SKM-1 (cell line): ENCODE measurements around the gene USP20.
A peak's percentile ranks its signal among the peaks of the same experiment; 100 is the strongest.
"Not testable (repeated sequence)": the region's sequence is repeated elsewhere in the genome, so short reads cannot be mapped to it uniquely, and the experiment has no call there.

Experiments
- DNase-seq: peaks from one replicate; lab custom pipeline; 2025; ENCODE audit not compliant: unreplicated experiment; lab: John Stamatoyannopoulos, UW

USP20 gene

GRCh38 chr9:129835128-129835859 lies at the start of gene USP20, which contains the start of gene C9orf78:
TSS of gene USP20 (plus strand) at chr9:129835458. CDS start at chr9:129852556, 17,098 bp downstream.
TSS of gene C9orf78 (minus strand) at chr9:129835275. CDS start at chr9:129835221, 54 bp downstream.
- peak; percentile 91 for DNase-seq

- no peak for DNase-seq
These were observed 49.4 kb upstream of the USP20 start for GRCh38 chr9:129785866-129786265.

- no peak for DNase-seq
These were observed 48.8 kb upstream of the USP20 start for GRCh38 chr9:129786481-129786880.

GRCh38 chr9:129794549-129794948 lies 40.7 kb upstream of the USP20 start:
- DNase-seq: no peak

GRCh38 chr9:129796029-129796428 lies 39.2 kb upstream of the USP20 start:
- DNase-seq: not testable (repeated sequence)

GRCh38 chr9:129798973-129799372 lies 36.3 kb upstream of the USP20 start:
- no peak for DNase-seq

GRCh38 chr9:129801504-129801903 lies 33.8 kb upstream of the USP20 start:
- no peak for DNase-seq

- peak; percentile 71 for DNase-seq
These were observed 32.2 kb upstream of the USP20 start, which contains the start of gene TOR1B for GRCh38 chr9:129802833-129803675. TSS of gene TOR1B (plus strand) at chr9:129803184. CDS start at chr9:129803213, 29 bp downstream.

- DNase-seq: no peak
These were observed 31.6 kb upstream of the USP20 start for GRCh38 chr9:129803676-129804060.

- DNase-seq: peak; percentile 55
These were observed 29.2 kb upstream of the USP20 start for GRCh38 chr9:129806061-129806460.

GRCh38 chr9:129809346-129809745 lies 25.9 kb upstream of the USP20 start:
- no peak for DNase-seq

- no peak for DNase-seq
These were observed 25.1 kb upstream of the USP20 start for GRCh38 chr9:129810116-129810515.

GRCh38 chr9:129810788-129811187 lies 24.5 kb upstream of the USP20 start:
- DNase-seq: no peak

GRCh38 chr9:129811967-129812363 lies 23.3 kb upstream of the USP20 start:
- no peak for DNase-seq

GRCh38 chr9:129812385-129812784 lies 22.9 kb upstream of the USP20 start:
- no peak for DNase-seq

GRCh38 chr9:129813661-129814060 lies 21.6 kb upstream of the USP20 start:
- DNase-seq: no peak

- DNase-seq: no peak
These were observed 20.6 kb upstream of the USP20 start for GRCh38 chr9:129814432-129815223.

GRCh38 chr9:129815278-129815677 lies 20.0 kb upstream of the USP20 start:
- DNase-seq: no peak

GRCh38 chr9:129816501-129817435 lies 18.5 kb upstream of the USP20 start:
- peak; percentile 94 for DNase-seq

- DNase-seq: peak; percentile 53
These were observed 12.2 kb upstream of the USP20 start for GRCh38 chr9:129822898-129823541.
